ENCODE measurements around the gene EIF4G3. TPM values are rescaled to one million over a fixed set of nuclear protein-coding genes. Genes with fewer than 3 reads are reported as not detected.

EIF4G3 gene
- total and polyA plus RNA-seq, 7 donors, result 11.3 to 58.1 (median 39.5) TPM

- H3K27ac ChIP-seq, result no peak overlapping the region
- H3K36me3 ChIP-seq (ENCODE audit: insufficient read depth in 1 of 2, low read depth in 1 of 2), result peaks cover 2 to 39% of the 10 kb centered on the region in 2 donors
- no peak overlapping the region for H3K4me3 ChIP-seq
- DNase-seq, result no peak
- H3K9me3 ChIP-seq, result no peaks in the 10 kb centered on the region
- 85 to 94% (median 86%) methylated on average over 3 of the region's 3 CpGs for WGBS, 3 donors
- no peak for TF ChIP-seq CTCF (IDR thresholded peaks at IDR 0.05)
- H3K27me3 ChIP-seq (ENCODE audit: insufficient read depth in 3 of 3, low read length in 2 of 3), result no peaks in the 10 kb centered on the region
- H3K4me1 ChIP-seq, result no peaks in the 10 kb centered on the region
- intact Hi-C loops (cut with DNase I), result no loop called here
- ATAC-seq, result no peak
Measured at GRCh38 chr1:20883766-20884165, 292.9 kb downstream of the EIF4G3 start.

GRCh38 chr1:20882837-20883236 lies 293.9 kb downstream of the EIF4G3 start:
- TF ChIP-seq CTCF (IDR thresholded peaks at IDR 0.05), result no peak
- WGBS, 3 donors, result 96 to 98% (median 96%) methylated on average over 5 of the region's 5 CpGs
- intact Hi-C loops (cut with DNase I), result no loop called here
- Histone ChIP-seq H3K27me3 (ENCODE audit: insufficient read depth in 3 of 3, low read length in 2 of 3) (no peaks in the 10 kb centered on the region), H3K4me1 (no peaks in the 10 kb centered on the region), H3K4me3 (no peak overlapping the region), H3K36me3 (ENCODE audit: insufficient read depth in 1 of 2, low read depth in 1 of 2) (peaks cover 2 to 48% of the 10 kb centered on the region in 2 donors), H3K27ac (no peak overlapping the region), H3K9me3 (no peaks in the 10 kb centered on the region)
- no peak for DNase-seq
- ATAC-seq, result no peak

- ATAC-seq (no peak), DNase-seq (no peak)
- Histone ChIP-seq H3K36me3 (ENCODE audit: insufficient read depth in 1 of 2, low read depth in 1 of 2) (peaks cover 2 to 63% of the 10 kb centered on the region in 2 donors), H3K27ac (no peak overlapping the region), H3K9me3 (no peaks in the 10 kb centered on the region), H3K4me1 (no peaks in the 10 kb centered on the region), H3K27me3 (ENCODE audit: insufficient read depth in 3 of 3, low read length in 2 of 3) (no peaks in the 10 kb centered on the region), H3K4me3 (no peak overlapping the region)
- intact Hi-C loops (cut with DNase I), result no loop called here
- 96 to 97% (median 96%) methylated on average over 7 of the region's 7 CpGs for WGBS, 3 donors
- no peak for TF ChIP-seq CTCF (IDR thresholded peaks at IDR 0.05)
Measured at GRCh38 chr1:20878799-20879198, 297.9 kb downstream of the EIF4G3 start.

GRCh38 chr1:20875198-20875973 lies 301.3 kb downstream of the EIF4G3 start:
- Histone ChIP-seq H3K9me3 (no peaks in the 10 kb centered on the region), H3K27ac (no peak overlapping the region), H3K36me3 (ENCODE audit: insufficient read depth in 1 of 2, low read depth in 1 of 2) (peaks cover 2 to 50% of the 10 kb centered on the region in 2 donors), H3K27me3 (ENCODE audit: insufficient read depth in 3 of 3, low read length in 2 of 3) (no peaks in the 10 kb centered on the region), H3K4me1 (no peaks in the 10 kb centered on the region), H3K4me3 (no peak overlapping the region)
- TF ChIP-seq CTCF (IDR thresholded peaks at IDR 0.05), result no peak
- intact Hi-C loops (cut with DNase I), result no loop called here
- no peak for DNase-seq
- 85 to 88% (median 87%) methylated on average over 4 of the region's 4 CpGs for WGBS, 3 donors
- ATAC-seq, result no peak

- H3K27ac ChIP-seq, result no peak overlapping the region
- intact Hi-C loops (cut with DNase I), result no loop called here
- WGBS, 3 donors, result 87 to 97% (median 97%) methylated on average over 3 of the region's 3 CpGs
- no peaks in the 10 kb centered on the region for H3K4me1 ChIP-seq
- ATAC-seq, result no peak
- H3K27me3 ChIP-seq (ENCODE audit: insufficient read depth in 3 of 3, low read length in 2 of 3), result no peaks in the 10 kb centered on the region
- no peak for TF ChIP-seq CTCF (IDR thresholded peaks at IDR 0.05)
- no peaks in the 10 kb centered on the region for H3K9me3 ChIP-seq
- no peak for DNase-seq
- peaks cover 0 to 33% of the 10 kb centered on the region in 2 donors for H3K36me3 ChIP-seq (ENCODE audit: insufficient read depth in 1 of 2, low read depth in 1 of 2)
- no peak overlapping the region for H3K4me3 ChIP-seq
Measured at GRCh38 chr1:20873311-20873710, 303.4 kb downstream of the EIF4G3 start.
